HG03342 (cell line): Measurements from ENCODE around the gene ELAC2.

Experiments
- ATAC-seq: cut with Tn5 transposase; IDR thresholded peaks from one replicate; pipeline ENCODE4 v1.9.1; 2021; ENCODE audit warnings: mild to moderate bottlenecking, moderate library complexity; ENCODE audit not compliant: unreplicated experiment

ELAC2 gene

GRCh38 chr17:12958786-12959185, 59.0 kb downstream of the ELAC2 start:
- no peak for ATAC-seq

GRCh38 chr17:12955521-12955920, 62.3 kb downstream of the ELAC2 start:
- ATAC-seq = no peak

- no peak for ATAC-seq
These were observed 64.7 kb downstream of the ELAC2 start for GRCh38 chr17:12953156-12953555.

- ATAC-seq = no peak
These were observed 65.8 kb downstream of the ELAC2 start for GRCh38 chr17:12952012-12952411.

- ATAC-seq = no peak
These were observed 70.8 kb downstream of the ELAC2 start for GRCh38 chr17:12947047-12947446.
